Esophagus muscularis mucosa (tissue), 4 donors: ENCODE measurements around the gene HOPX. TPM values are rescaled to one million over a fixed set of nuclear protein-coding genes. Genes with fewer than 3 reads are reported as not detected.

Experiments used
- DNase-seq: peaks from one replicate; pipeline ENCODE4 v3.0.0-alpha.2; 2017; ENCODE audit errors: extremely low spot score
- H3K27ac ChIP-seq, 4 donors: fragments of 200-600 bp; sonication (generic); replicated peaks in 1 of 4; 1 replicate in 3 of 4; 2 replicates in 1 of 4; pipeline ENCODE4 v1.5.1; 2016 to 2019; ENCODE audit warnings: mild to moderate bottlenecking in 1 of 4
- H3K27me3 ChIP-seq, 4 donors: fragments of 200-600 bp; sonication (generic); one replicate each; pipeline versions ENCODE4 v1.5.1 to v1.6.0; 2016 to 2019
- H3K36me3 ChIP-seq, 4 donors: fragments of 200-600 bp; sonication (generic); one replicate each; pipeline ENCODE4 v1.5.1; 2016 to 2019
- H3K4me1 ChIP-seq, 4 donors: fragments of 200-600 bp; sonication (generic); one replicate each; pipeline ENCODE4 v1.5.1; 2016 to 2019
- H3K4me3 ChIP-seq, 4 donors: fragments of 200-600 bp; sonication (generic); 1 replicate in 2 of 4; 2 replicates in 2 of 4; pipeline ENCODE4 v1.5.1; 2016 to 2019; ENCODE audit warnings: mild to moderate bottlenecking in 4 of 4, moderate library complexity in 1 of 4
- H3K9me3 ChIP-seq, 4 donors: fragments of 200-600 bp; sonication (generic); 1 replicate in 3 of 4; 2 replicates in 1 of 4; pipeline ENCODE4 v1.5.1; 2016 to 2019
- EP300 ChIP-seq: sonication (generic); formaldehyde crosslinking; IDR thresholded peaks from one replicate; pipeline ENCODE4 v1.6.1; 2017; ENCODE audit warnings: antibody characterized with exemption
- POLR2A ChIP-seq: fragments of 450-650 bp; IDR thresholded peaks from one replicate; pipeline ENCODE4 v1.6.1; 2017; ENCODE audit warnings: antibody characterized with exemption, moderate library complexity, mild to moderate bottlenecking, low read depth
- POLR2AphosphoS5 ChIP-seq, 2 donors: sonication (generic); formaldehyde crosslinking; IDR thresholded peaks; one replicate each; pipeline ENCODE4 v1.6.1; 2017; ENCODE audit warnings: antibody characterized with exemption in 2 of 2
- WGBS: methylation state at CpG from one replicate; pipeline ENCODE4 v1.1.5; 2018; 5-methylcytosine and 5-hydroxymethylcytosine counted together
- intact Hi-C: fragments of 100-400 bp; cut with DNase I; formaldehyde crosslinking; loops from one replicate; pipeline ENCODE4 v1.15.1; 2023
- total RNA-seq, 4 donors: library from RNA; depleted of rRNA; stranded (reverse); fragments of >200 nt; gene quantifications; one replicate each; pipeline versions ENCODE4 v1.1.0 to v1.2.1, GENCODE V29; 2016
- TF ChIP-seq, protein P1 (sequence below), 3 experiments: fragments of 200-600 bp in 2 of 3; fragments of 450-650 bp in 1 of 3; sonication (generic) in 2 of 3; IDR thresholded peaks; one replicate each; pipeline ENCODE4 v1.5.1; 2017 to 2019; ENCODE audit warnings: antibody characterized with exemption in 3 of 3, mild to moderate bottlenecking in 2 of 3, moderate library complexity in 1 of 3

Gene HOPX
- total RNA-seq, 4 donors from 2014 or later = 5.1 to 11.9 (median 7.5) TPM

DNA sequence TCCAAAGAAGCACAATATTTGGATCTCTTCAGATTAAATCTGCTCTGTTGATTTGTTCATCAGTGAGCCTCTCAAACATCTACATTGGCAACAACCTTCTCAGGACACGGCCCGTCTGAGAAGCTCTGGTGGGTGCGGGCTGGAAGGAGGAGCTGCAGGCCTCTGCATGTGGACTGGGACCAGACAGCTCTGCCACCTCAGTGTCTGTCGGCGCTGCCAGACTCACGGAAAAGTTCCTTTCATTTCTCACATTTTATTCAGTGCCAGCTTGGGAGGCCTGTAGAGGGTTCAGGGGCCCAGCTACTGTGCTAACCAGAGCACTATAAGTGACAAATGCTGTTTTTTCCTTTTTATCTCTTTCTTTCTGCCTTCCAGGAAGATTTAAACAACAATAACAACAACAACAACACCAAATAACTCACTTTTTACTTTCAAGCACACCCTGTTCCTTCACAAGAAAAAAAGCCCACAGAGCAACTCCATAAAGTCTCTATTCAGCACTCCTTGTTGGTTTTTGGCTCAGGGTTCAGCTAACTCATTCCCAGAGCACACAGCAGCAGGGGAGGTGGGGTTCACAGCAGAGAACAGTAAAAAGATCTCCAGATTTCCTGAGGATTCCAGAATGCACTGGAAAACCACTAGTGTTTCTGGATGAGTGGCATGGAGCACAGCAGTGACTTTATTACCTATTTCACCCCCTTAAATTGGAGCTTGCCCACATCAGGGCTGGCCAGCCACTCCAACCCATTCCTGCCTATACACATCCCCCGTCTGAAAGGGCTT is 23.2 kb upstream of the HOPX start:
- no peaks in the 10 kb centered on the region for H3K9me3 ChIP-seq
- H3K4me3 ChIP-seq = no peak overlapping the region
- WGBS = 59% methylated on average over 6 of the region's 7 CpGs
- H3K36me3 ChIP-seq = no peaks in the 10 kb centered on the region
- H3K27ac ChIP-seq = no peak overlapping the region
- intact Hi-C loops = no loop called here
- H3K27me3 ChIP-seq = no peaks in the 10 kb centered on the region
- TF ChIP-seq EP300 = no peak
- TF ChIP-seq, protein P1, sequence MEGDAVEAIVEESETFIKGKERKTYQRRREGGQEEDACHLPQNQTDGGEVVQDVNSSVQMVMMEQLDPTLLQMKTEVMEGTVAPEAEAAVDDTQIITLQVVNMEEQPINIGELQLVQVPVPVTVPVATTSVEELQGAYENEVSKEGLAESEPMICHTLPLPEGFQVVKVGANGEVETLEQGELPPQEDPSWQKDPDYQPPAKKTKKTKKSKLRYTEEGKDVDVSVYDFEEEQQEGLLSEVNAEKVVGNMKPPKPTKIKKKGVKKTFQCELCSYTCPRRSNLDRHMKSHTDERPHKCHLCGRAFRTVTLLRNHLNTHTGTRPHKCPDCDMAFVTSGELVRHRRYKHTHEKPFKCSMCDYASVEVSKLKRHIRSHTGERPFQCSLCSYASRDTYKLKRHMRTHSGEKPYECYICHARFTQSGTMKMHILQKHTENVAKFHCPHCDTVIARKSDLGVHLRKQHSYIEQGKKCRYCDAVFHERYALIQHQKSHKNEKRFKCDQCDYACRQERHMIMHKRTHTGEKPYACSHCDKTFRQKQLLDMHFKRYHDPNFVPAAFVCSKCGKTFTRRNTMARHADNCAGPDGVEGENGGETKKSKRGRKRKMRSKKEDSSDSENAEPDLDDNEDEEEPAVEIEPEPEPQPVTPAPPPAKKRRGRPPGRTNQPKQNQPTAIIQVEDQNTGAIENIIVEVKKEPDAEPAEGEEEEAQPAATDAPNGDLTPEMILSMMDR (IDR thresholded peaks at IDR 0.05) = no peak
- TF ChIP-seq POLR2AphosphoS5 (IDR thresholded peaks at IDR 0.05) = no peak
- TF ChIP-seq POLR2A = no peak
- peaks cover 0 to 5% (median 0%) of the 10 kb centered on the region in 4 donors for H3K4me1 ChIP-seq
- no peak for DNase-seq

DNA sequence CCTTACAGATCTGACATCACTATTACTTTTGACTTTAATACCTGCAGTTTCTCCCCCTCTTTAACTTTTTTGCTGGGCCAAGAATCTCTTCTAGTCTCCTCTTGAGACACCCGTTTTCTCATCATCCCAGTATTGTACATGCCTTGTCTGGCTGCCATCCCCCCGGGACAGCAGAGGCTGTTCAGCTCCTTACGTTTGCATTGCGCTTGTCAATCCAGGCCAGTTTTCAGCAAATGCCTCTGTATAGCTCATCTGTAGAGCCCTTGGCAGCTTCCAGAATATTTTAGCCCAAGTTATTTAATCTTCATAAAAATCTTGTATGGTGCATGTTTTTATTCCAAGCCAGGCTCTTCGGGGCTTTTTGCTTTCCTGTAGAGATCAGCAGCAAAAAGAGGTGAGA is 22.3 kb upstream of the HOPX start:
- Histone ChIP-seq H3K27me3 (no peaks in the 10 kb centered on the region), H3K4me1 (peaks cover 0 to 3% (median 0%) of the 10 kb centered on the region in 4 donors), H3K27ac (no peak overlapping the region), H3K36me3 (no peaks in the 10 kb centered on the region), H3K9me3 (no peaks in the 10 kb centered on the region), H3K4me3 (no peak overlapping the region)
- intact Hi-C loops = no loop called here
- TF ChIP-seq POLR2A (no peak), POLR2AphosphoS5 (IDR thresholded peaks at IDR 0.05) (no peak), EP300 (no peak)
- TF ChIP-seq, protein P1 (IDR thresholded peaks at IDR 0.05) = no peak
- 76% methylated on average over 5 of the region's 5 CpGs for WGBS
- DNase-seq = no peak

DNA sequence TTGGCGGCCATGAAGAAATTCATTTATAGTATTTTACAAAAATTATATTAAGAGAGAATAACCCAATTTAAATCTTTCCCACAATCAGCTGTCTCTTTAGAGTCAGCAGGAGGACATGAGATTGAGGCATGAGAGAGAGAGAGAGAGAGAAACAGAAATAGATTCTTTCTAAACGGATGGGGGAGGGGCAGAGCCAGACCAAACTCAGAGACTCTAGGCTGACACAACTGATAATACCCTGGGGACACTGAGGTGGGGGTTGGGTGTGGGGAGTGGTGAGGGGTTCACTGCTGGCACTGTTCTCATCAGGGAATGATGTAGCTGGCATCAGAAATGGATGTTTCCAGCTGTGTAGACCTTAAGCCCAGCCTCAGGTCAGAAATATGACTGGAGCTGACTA is 20.5 kb upstream of the HOPX start:
- H3K36me3 ChIP-seq = no peaks in the 10 kb centered on the region
- intact Hi-C loops = no loop called here
- no peak for TF ChIP-seq POLR2AphosphoS5 (IDR thresholded peaks at IDR 0.05)
- H3K27me3 ChIP-seq = no peaks in the 10 kb centered on the region
- H3K27ac ChIP-seq = no peak overlapping the region
- WGBS = 53% methylated on average over 2 of the region's 2 CpGs
- DNase-seq = no peak
- no peaks in the 10 kb centered on the region for H3K4me1 ChIP-seq
- no peak overlapping the region for H3K4me3 ChIP-seq
- H3K9me3 ChIP-seq = no peaks in the 10 kb centered on the region

DNA sequence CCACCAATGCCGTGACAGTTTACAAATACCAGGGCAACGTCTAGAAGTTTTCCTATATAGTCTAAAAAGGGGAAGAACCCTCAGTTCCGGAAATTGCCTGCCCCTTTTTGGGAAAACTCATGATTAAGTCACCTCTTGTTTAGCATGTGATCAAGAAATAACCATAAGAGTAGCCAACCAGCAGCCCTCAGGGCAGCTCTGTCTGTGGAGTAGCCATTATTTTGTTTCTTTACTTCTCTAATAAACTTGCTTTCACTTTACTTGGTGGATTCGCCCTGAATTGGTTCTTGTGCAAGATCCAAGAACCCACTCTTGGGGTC is 20.0 kb upstream of the HOPX start:
- WGBS = 81% methylated on average over 4 of the region's 4 CpGs
- no peaks in the 10 kb centered on the region for H3K9me3 ChIP-seq

DNA sequence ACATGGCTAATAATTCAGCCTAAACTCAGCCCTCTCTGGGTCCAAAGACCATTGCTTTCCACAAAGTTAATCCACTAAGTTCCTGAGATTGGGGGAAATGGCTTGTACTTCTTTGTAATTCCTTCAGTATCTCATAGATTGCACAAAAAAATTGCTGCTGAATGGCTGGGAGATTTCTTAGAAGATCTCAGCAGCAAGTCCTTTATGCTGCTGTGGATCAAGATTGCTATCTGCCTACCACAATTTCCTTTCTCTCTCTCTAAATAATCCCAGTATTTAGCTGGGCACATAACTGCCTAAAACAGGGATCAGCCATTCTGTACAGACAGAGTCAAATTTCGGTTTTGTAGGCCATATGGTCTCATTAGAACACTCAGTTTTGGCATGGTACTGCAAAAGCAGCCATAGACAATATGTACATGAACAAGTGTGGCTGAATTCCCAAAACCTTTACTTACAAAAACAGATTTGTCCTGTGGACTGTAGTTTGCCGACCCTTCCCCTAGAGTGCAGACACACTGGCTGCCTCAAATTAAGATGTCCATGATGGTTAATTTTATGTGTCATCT is 18.5 kb upstream of the HOPX start:
- no peak for DNase-seq
- TF ChIP-seq POLR2AphosphoS5 (IDR thresholded peaks at IDR 0.05) (no peak), POLR2A (no peak), EP300 (no peak)
- TF ChIP-seq, protein P1 (IDR thresholded peaks at IDR 0.05) = no peak
- intact Hi-C loops = no loop called here
- no peaks in the 10 kb centered on the region for H3K4me1 ChIP-seq
- WGBS = 88% methylated on average over 2 of the region's 2 CpGs
- H3K27me3 ChIP-seq = no peaks in the 10 kb centered on the region
- H3K27ac ChIP-seq = no peak overlapping the region
- H3K9me3 ChIP-seq = no peaks in the 10 kb centered on the region
- H3K4me3 ChIP-seq = no peak overlapping the region
- H3K36me3 ChIP-seq = no peaks in the 10 kb centered on the region

More for the DNA sequence above, 20.0 kb upstream of the HOPX start:
- intact Hi-C loops = no loop called here
- Histone ChIP-seq H3K4me3 (no peak overlapping the region), H3K27me3 (no peaks in the 10 kb centered on the region), H3K36me3 (no peaks in the 10 kb centered on the region), H3K4me1 (no peaks in the 10 kb centered on the region), H3K27ac (no peak overlapping the region)
- TF ChIP-seq POLR2A (no peak), EP300 (no peak), POLR2AphosphoS5 (IDR thresholded peaks at IDR 0.05) (no peak)
- TF ChIP-seq, protein P1 (IDR thresholded peaks at IDR 0.05) = no peak
- no peak for DNase-seq
